Natural killer cell treated with Interleukin-12 subunit alpha and Interleukin-12 subunit beta and Interleukin-15 and Interleukin-18, amount 100 ng/mL, for 72 hours (primary cell): ENCODE data around the gene STMP1. TPM values are rescaled to one million over a fixed set of nuclear protein-coding genes. Genes with fewer than 3 reads are reported as not detected.

ENCODE experiments used
- total RNA-seq, 2 donors: library from RNA; stranded (reverse); gene quantifications; one replicate each; pipeline ENCODE4 v1.2.3, GENCODE V29; 2022

The STMP1 gene
- total RNA-seq, 2 donors from 2014 or later = 17.3 to 20.0 TPM

Other genes starting within 250 kb of the STMP1 start
- gene CNOT4, start 152.4 kb upstream of the STMP1 start, total RNA-seq = 10 to 100 TPM; 25.6 to 32.9 TPM
- 100 to 1,000 TPM in 1 of 2 donors, 10 to 100 TPM in 1; 83.5 to 122 TPM for gene NUP205, start 104.6 kb upstream of the STMP1 start, total RNA-seq
- not detected for gene SLC13A4, start 65.7 kb downstream of the STMP1 start, total RNA-seq
- gene FAM180A, start 86.3 kb downstream of the STMP1 start, total RNA-seq = not detected